Bronchial epithelial cell (primary cell): ENCODE results near the gene RNF212B. TPM values are rescaled to one million over a fixed set of nuclear protein-coding genes. Genes with fewer than 3 reads are reported as not detected.
A peak's percentile ranks its signal among the peaks of the same experiment; 100 is the strongest.
"Not testable (repeated sequence)": the region's sequence is repeated elsewhere in the genome, so short reads cannot be mapped to it uniquely, and the experiment has no call there.

Experiments
- DNase-seq: peaks from one replicate; pipeline ENCODE4 v3.0.0-alpha.2; 2010; ENCODE audit warnings: low read depth
- FAIRE-seq: peaks from 2 replicates; lab custom pipeline; 2011; peaks lifted over from hg19 to GRCh38; lab: Jason Lieb, UNC
- H3K27me3 ChIP-seq: 2 replicates; pipeline ENCODE4 v1.5.1; 2011; ENCODE audit warnings: low read length; ENCODE audit not compliant: control insufficient read depth, insufficient read depth
- H3K36me3 ChIP-seq: 2 replicates; pipeline ENCODE4 v1.5.1; 2011; ENCODE audit warnings: low read length; ENCODE audit not compliant: control insufficient read depth, insufficient read depth
- H3K4me3 ChIP-seq: 2 replicates; pipeline ENCODE4 v1.5.1; 2011; ENCODE audit warnings: mild to moderate bottlenecking, low read depth, low read length, control low read depth
- CTCF ChIP-seq: IDR thresholded peaks from 2 replicates; pipeline ENCODE4 v1.5.1; 2011; ENCODE audit warnings: mild to moderate bottlenecking, moderate library complexity, low read length, control low read depth, inconsistent platforms; ENCODE audit not compliant: insufficient read depth, severe bottlenecking
- total RNA-seq: library from RNA; depleted of rRNA; stranded (reverse); fragments of >200 nt; gene quantifications from 2 replicates; pipeline ENCODE4 v1.2.1, GENCODE V29; 2014

RNF212B gene
- total RNA-seq, 1 donor from 2014 or later = not detected

DNA sequence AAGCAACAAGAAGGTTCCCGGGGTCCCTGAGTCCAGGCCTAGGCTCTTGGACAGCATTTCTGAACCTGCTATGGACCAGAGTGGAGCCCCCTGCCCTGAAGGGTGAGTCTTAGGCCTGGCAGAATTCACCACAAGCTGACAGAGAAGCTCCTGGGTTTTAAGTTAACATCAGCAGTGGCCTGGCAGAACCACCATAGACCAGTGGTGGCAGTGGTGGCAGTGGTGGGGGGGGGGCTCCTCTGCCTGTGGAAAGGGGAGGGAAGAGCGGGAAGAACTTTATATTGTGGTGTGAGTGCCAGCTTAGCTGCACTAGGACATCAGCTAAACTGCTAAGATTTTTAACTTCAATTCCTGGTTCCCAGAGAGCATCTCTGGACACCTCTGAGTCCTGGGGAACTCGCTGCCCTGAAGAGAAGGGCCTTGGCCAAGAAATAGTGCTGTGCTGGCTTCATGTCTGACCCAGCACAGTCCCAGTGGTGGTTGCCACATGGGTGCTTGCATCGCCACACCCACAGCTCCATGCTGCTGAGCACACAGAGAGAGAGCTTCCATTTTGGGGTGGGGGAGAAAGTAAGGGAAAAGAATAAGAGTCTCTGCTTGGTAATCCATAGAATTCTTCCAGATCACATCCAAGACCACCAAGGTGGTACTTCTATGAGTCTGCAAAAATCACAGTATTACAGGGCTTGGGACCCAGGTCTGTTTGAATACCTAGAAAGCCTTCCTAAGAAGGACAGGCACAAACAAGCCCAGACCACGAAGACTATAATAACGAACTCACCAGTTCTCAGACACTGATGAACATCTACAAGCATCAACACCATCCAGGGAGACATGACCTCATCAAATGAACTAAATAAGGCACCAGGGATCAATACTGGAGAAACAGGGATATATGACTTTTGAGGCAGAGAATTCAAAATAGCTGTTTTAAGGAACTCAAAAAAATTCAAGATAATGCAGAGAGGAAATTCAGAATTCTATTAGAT is 20.4 kb upstream of the RNF212B start:
- FAIRE-seq = no peak

GRCh38 chr14:23219075-23219474 is 18.7 kb upstream of the RNF212B start:
- no peak for DNase-seq
- Histone ChIP-seq H3K4me3 (no peak overlapping the region), H3K36me3 (no peaks in the 10 kb centered on the region), H3K27me3 (no peaks in the 10 kb centered on the region)
- no peak for FAIRE-seq
- TF ChIP-seq CTCF = no peak

More for the DNA sequence above, 20.4 kb upstream of the RNF212B start:
- Histone ChIP-seq H3K27me3 (no peaks in the 10 kb centered on the region), H3K36me3 (no peaks in the 10 kb centered on the region), H3K4me3 (no peak overlapping the region)
- DNase-seq = peak; percentile 75
- no peak for TF ChIP-seq CTCF

DNA sequence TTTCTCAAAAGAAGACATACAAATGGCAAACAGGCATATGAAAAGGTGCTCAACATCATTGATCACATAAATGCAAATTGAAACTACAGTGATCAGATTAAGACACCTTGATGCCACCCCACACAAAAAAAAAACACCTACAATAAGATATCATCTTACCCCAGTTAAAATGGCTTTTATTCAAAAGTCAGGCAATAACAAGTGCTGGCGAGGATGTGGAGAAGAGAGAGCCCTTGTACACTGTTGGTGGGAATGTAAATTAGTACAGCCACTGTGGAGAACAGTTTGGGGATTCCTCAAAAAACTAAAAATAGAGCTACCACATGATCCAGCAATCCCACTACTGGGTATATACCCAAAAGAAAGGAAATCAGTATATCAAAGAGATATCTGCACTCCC is 12.8 kb upstream of the RNF212B start:
- DNase-seq, H3K27me3 ChIP-seq, H3K4me3 ChIP-seq, FAIRE-seq, H3K36me3 ChIP-seq: not testable (repeated sequence)

DNA sequence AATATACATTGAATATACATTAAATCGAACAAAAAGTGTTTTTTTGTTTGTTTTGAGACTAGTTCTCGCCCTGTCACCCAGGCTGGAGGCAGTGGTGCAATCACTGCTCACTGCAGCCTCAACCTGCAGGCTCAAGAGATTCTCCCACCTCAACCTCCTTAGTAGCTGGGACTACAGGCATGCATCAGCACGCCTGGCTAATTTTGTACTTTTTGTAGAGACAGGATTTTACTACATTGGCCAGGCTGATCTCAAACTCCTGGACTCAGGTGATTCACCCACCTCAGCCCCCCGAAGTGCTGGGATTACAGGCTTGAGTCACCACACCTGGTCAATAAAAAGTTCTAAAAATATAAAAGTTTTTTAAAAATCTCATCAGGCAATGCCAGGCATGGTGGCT is 10.2 kb upstream of the RNF212B start:
- H3K27me3 ChIP-seq = no peaks in the 10 kb centered on the region
- TF ChIP-seq CTCF = no peak
- DNase-seq (peak; percentile 71), FAIRE-seq (no peak)
- H3K36me3 ChIP-seq = no peaks in the 10 kb centered on the region
- no peak overlapping the region for H3K4me3 ChIP-seq

DNA sequence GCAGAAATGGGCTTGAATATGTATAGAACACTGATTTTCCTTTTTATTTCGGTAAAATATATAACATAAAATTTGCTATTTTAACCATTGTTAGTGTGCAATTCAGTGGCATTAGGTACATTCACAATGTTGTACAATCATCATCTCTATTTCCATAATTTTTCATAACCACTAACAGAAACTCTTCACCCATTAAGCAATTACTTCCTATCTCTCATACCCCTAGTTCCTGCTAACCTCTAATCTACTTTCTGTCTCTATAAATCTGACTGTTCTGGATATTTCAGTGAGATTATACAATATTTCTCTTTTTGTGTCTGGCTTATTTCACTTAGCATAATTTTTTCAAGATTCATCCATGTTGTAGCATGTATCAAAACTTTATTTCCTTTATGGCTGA is 8.9 kb upstream of the RNF212B start:
- DNase-seq = no peak
- no peak overlapping the region for H3K4me3 ChIP-seq
- no peak for TF ChIP-seq CTCF
- no peak for FAIRE-seq
- no peaks in the 10 kb centered on the region for H3K27me3 ChIP-seq
- no peaks in the 10 kb centered on the region for H3K36me3 ChIP-seq

GRCh38 chr14:23232241-23232808 is 5.4 kb upstream of the RNF212B start:
- not testable (repeated sequence) for H3K36me3 ChIP-seq, DNase-seq, H3K27me3 ChIP-seq, H3K4me3 ChIP-seq, FAIRE-seq
